ACC112 (cell line): ENCODE results near the gene EVA1A.

Experiments
- H2AFZ ChIP-seq: fragments of 200-600 bp; sonication (generic); one replicate; pipeline ENCODE4 v1.6.0; 2017; ENCODE audit warnings: antibody characterized with exemption, low read length; ENCODE audit not compliant: unreplicated experiment
- H3K27ac ChIP-seq: fragments of 200-600 bp; sonication (generic); 2 replicates; pipeline ENCODE4 v1.5.1; 2014; ENCODE audit warnings: low read depth, mild to moderate bottlenecking, antibody characterized with exemption, low read length, moderate library complexity
- H3K27me3 ChIP-seq: fragments of 200-600 bp; sonication (generic); 2 replicates; pipeline ENCODE4 v1.6.1; 2014; ENCODE audit warnings: mild to moderate bottlenecking, antibody characterized with exemption, low read length, moderate library complexity, mixed read lengths; ENCODE audit not compliant: insufficient read depth
- H3K36me3 ChIP-seq: fragments of 200-600 bp; sonication (generic); 2 replicates; pipeline ENCODE4 v1.6.1; 2016; ENCODE audit warnings: mild to moderate bottlenecking, antibody characterized with exemption, low read length, moderate library complexity, mixed read lengths; ENCODE audit not compliant: insufficient read depth
- H3K4me1 ChIP-seq: fragments of 200-600 bp; sonication (generic); one replicate; pipeline ENCODE4 v1.6.1; 2016; ENCODE audit warnings: low read length, mixed read lengths; ENCODE audit not compliant: insufficient read depth, unreplicated experiment, control insufficient read depth
- H3K4me3 ChIP-seq: fragments of 200-600 bp; sonication (generic); 2 replicates; pipeline ENCODE4 v1.5.1; 2014; ENCODE audit warnings: mild to moderate bottlenecking, low read depth, low read length
- H3K79me2 ChIP-seq: fragments of 200-600 bp; sonication (generic); one replicate; pipeline ENCODE4 v1.6.0; 2016; ENCODE audit warnings: low read length; ENCODE audit not compliant: control insufficient read depth, unreplicated experiment, insufficient read depth

The EVA1A gene

GRCh38 chr2:75462721-75463120 is 98.0 kb downstream of the EVA1A start:
- no peak overlapping the region for H3K27ac ChIP-seq

DNA sequence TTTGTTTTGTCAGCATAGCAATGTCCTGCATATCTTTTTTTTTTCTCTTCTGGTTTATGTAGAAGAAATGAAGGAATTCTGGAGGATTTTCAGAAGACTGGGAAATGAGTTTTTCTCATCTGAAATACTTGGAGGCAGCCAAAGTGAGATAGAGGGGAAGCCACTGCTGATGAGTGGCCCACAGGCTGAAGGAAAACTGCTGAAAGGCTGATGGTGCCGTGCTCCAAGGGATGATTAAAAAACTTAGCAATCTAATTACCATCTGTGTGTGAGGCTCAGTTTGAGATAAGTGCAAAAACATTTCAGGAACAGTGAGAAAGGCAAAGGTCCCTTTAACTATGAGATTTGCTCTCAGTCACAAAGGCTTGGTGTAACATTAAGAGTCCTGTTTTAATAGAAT is 98.5 kb downstream of the EVA1A start:
- no peak overlapping the region for H2AFZ ChIP-seq
- no peak overlapping the region for H3K4me3 ChIP-seq
- H3K4me1 ChIP-seq = peaks cover 5% of the 10 kb centered on the region
- H3K79me2 ChIP-seq = no peaks in the 10 kb centered on the region
- H3K27me3 ChIP-seq = no peaks in the 10 kb centered on the region
- no peak overlapping the region for H3K27ac ChIP-seq
- H3K36me3 ChIP-seq = no peaks in the 10 kb centered on the region

More at GRCh38 chr2:75462721-75463120, 98.0 kb downstream of the EVA1A start:
- Histone ChIP-seq H3K4me1 (peaks cover 5% of the 10 kb centered on the region), H3K36me3 (no peaks in the 10 kb centered on the region), H3K4me3 (no peak overlapping the region), H3K79me2 (no peaks in the 10 kb centered on the region), H2AFZ (no peak overlapping the region), H3K27me3 (no peaks in the 10 kb centered on the region)

GRCh38 chr2:75460630-75461029 is 100.1 kb downstream of the EVA1A start:
- Histone ChIP-seq H3K4me3 (no peak overlapping the region), H3K27me3 (no peaks in the 10 kb centered on the region), H3K27ac (no peak overlapping the region), H3K36me3 (no peaks in the 10 kb centered on the region), H3K4me1 (peaks cover 5% of the 10 kb centered on the region), H2AFZ (no peak overlapping the region), H3K79me2 (no peaks in the 10 kb centered on the region)

DNA sequence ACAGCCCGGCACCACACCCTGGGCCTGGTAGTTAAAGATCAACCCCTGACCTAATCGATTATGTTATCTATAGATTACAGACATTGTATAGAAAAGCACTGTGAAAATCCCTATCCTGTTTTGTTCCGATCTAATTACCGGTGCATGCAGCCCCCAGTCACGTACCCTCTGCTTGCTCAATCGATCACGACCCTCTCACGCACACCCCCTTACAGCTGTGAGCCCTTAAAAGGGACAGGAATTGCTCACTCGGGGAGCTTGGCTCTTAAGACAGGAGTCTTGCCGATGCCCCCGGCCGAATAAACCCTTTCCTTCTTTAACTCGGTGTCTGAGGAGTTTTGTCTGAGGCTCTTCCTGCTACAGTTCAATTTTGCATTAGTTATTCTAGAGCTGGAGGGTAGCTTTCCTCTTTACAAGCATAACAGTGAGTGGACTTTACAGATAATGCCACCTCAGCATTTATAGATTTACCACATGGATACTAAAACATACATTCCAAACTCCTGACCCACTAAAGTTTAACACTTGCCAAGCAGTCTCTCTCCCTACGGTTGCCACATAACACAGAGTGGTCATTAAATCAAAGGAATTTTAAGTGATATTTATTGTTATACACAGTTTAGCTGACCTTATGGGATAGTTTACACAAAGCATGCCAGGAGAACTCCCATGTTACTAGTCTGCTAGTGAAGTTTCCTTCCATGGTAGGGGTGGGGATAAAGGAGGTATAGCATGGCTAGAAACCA is 101.0 kb downstream of the EVA1A start:
- no peak overlapping the region for H3K4me3 ChIP-seq
- H3K27me3 ChIP-seq = no peaks in the 10 kb centered on the region
- H3K79me2 ChIP-seq = no peaks in the 10 kb centered on the region
- no peak overlapping the region for H2AFZ ChIP-seq
- H3K4me1 ChIP-seq = peaks cover 5% of the 10 kb centered on the region
- H3K36me3 ChIP-seq = no peaks in the 10 kb centered on the region
- no peak overlapping the region for H3K27ac ChIP-seq

GRCh38 chr2:75458201-75458600 is 102.5 kb downstream of the EVA1A start:
- no peak overlapping the region for H3K4me3 ChIP-seq
- peaks cover 5% of the 10 kb centered on the region for H3K4me1 ChIP-seq
- no peak overlapping the region for H2AFZ ChIP-seq
- H3K27ac ChIP-seq = no peak overlapping the region
- no peaks in the 10 kb centered on the region for H3K36me3 ChIP-seq
- H3K79me2 ChIP-seq = no peaks in the 10 kb centered on the region
- no peaks in the 10 kb centered on the region for H3K27me3 ChIP-seq

- Histone ChIP-seq H3K36me3 (no peaks in the 10 kb centered on the region), H3K4me3 (no peak overlapping the region), H3K27me3 (no peaks in the 10 kb centered on the region), H3K4me1 (peaks cover 5% of the 10 kb centered on the region), H3K27ac (no peak overlapping the region), H3K79me2 (no peaks in the 10 kb centered on the region), H2AFZ (no peak overlapping the region)
These were observed 103.9 kb downstream of the EVA1A start for GRCh38 chr2:75456825-75457224.

GRCh38 chr2:75456111-75456510 is 104.6 kb downstream of the EVA1A start:
- Histone ChIP-seq H3K36me3 (no peaks in the 10 kb centered on the region), H3K27ac (no peak overlapping the region), H3K4me3 (no peak overlapping the region), H2AFZ (no peak overlapping the region), H3K4me1 (peaks cover 5% of the 10 kb centered on the region), H3K27me3 (no peaks in the 10 kb centered on the region), H3K79me2 (no peaks in the 10 kb centered on the region)

GRCh38 chr2:75454241-75454620 is 106.5 kb downstream of the EVA1A start:
- no peak overlapping the region for H2AFZ ChIP-seq
- no peak overlapping the region for H3K27ac ChIP-seq
- H3K4me1 ChIP-seq = no peaks in the 10 kb centered on the region
- no peak overlapping the region for H3K4me3 ChIP-seq
- H3K27me3 ChIP-seq = no peaks in the 10 kb centered on the region
- no peaks in the 10 kb centered on the region for H3K79me2 ChIP-seq
- H3K36me3 ChIP-seq = no peaks in the 10 kb centered on the region; the same call in 1 of the 2 replicates

DNA sequence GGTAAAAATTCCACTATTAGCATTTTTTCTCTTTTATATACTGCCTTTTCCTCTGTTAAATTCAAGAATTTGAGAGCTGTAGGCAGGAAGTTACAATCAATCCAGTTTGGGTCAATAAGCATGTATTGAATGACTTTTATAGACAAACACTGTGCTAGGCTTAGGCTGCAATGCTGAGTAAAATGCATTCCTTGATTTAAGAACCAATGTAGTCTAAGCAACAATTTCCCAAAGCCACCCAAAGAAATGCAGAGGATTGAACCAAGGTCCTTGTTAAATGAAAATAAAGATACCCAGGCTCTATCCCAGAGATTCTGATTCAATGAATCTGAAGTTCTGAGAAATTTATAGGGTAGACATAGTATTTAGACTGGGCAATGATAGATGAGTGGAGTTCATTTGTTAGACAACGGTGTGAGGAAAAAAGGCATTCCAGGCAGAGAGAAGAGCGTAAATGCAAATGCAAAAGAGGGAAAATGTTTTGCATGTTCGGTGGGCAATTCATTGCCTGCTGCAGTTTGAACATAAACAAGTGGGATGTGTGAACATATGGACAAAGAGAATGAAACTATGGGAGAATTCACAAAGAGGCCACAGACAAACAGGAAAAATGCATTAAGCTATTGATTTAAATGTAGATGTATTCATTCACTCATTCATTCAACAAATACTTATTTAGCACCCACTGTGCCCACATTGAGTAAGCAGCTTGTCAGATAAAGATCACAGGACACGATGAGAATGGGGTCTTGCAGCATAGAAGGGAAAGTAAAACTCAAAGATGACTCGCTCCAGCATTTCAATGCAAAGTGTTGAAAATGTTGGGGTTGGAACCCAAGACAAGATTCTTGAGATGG is 107.1 kb downstream of the EVA1A start:
- Histone ChIP-seq H2AFZ (no peak overlapping the region), H3K4me1 (no peaks in the 10 kb centered on the region), H3K79me2 (no peaks in the 10 kb centered on the region), H3K27ac (no peak overlapping the region), H3K36me3 (no peaks in the 10 kb centered on the region; the same call in 1 of the 2 replicates), H3K4me3 (no peak overlapping the region), H3K27me3 (no peaks in the 10 kb centered on the region)

DNA sequence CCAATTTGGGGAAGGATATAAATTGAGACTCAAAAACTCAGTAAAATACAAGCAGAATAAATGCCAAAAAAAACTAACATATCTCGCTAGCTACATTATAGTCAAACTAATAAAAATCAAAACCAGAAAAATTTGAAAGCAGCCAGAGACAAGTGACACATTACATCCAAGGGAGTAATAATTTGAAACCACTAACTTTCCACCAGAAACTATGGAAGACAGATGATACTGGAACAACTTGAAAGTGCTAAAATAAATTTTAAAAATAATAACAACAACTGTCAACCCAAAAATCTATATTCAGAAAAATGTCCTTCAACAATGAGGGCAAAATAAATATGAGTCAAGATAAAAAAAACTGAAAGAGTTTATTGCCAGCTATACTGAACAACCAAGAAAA is 110.7 kb downstream of the EVA1A start:
- no peaks in the 10 kb centered on the region for H3K27me3 ChIP-seq
- H3K4me1 ChIP-seq = no peaks in the 10 kb centered on the region
- H3K27ac ChIP-seq = no peak overlapping the region
- no peaks in the 10 kb centered on the region for H3K79me2 ChIP-seq
- no peak overlapping the region for H3K4me3 ChIP-seq
- H2AFZ ChIP-seq = no peak overlapping the region
- H3K36me3 ChIP-seq = no peaks in the 10 kb centered on the region; the same call in 1 of the 2 replicates

DNA sequence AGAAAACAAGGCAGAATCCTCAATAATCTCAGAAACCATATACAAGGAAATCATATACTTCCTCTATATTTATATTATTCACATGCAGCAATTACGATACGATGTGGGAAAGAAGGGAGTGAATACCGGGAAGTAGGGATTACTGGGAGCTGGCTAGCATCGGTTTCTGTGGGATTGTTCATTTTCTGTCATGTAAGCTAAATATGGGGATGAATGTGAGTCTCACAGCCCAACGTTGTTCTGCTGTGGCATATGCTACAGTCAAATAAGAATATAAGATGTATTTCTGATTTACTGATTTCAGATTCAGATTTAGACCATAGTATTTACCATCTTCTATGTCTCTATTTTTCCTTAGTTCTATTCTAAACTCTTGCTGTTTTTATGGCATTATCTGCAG is 113.6 kb downstream of the EVA1A start:
- Histone ChIP-seq H2AFZ (no peak overlapping the region), H3K27me3 (no peaks in the 10 kb centered on the region), H3K4me1 (no peaks in the 10 kb centered on the region), H3K27ac (no peak overlapping the region), H3K4me3 (no peak overlapping the region), H3K36me3 (no peaks in the 10 kb centered on the region; the same call in 1 of the 2 replicates), H3K79me2 (no peaks in the 10 kb centered on the region)
